HG03097 (cell line): ENCODE results near the gene RSPH1.

Source experiments
- ATAC-seq: cut with Tn5 transposase; IDR thresholded peaks from one replicate; pipeline ENCODE4 v1.9.1; 2021; ENCODE audit not compliant: unreplicated experiment, low FRiP score

Gene RSPH1

DNA sequence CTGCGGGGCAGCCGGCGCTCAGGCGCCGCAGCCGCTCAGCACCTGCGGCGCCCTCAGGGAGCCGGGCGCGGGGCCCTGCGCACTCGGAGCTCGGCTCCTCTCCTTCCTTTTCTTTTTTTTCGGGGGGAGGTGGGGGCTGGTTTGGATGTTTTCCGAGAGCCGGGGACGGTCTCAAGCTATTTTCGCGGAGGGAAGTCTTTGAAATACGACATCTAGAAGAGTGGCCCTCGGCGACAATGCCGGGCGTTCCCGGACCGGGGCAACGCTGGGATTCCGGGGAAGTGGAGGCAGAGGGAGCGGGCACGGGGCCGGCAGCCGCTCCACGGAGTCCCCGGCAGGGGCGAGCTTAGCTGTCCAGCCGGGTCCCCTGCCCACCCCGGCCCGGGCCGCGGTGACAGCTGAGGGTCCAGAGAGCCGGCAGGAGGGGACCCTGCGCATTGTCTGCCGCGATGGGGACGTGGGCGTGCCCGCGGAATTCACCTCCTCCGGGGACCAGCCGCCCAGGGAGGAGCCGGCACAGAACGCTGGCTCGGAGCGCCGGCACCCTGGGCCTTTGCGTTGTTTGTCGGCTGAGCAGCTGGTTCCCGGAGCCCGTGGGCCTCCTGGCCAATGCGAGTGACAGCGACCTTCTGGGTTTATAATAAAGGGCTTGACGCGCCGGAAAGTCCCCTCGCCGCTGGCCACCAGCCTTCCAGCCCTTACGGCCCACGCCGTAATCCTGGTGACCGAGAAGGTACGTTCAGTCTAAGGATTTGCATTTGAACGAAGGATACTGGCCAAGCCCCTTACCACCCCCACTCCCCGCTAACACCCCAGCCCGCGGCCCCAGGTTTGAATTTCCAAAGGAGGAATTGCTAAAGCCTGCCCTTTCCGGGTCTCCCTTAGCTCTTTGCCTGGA, 18.2 kb upstream of the RSPH1 start:
- no peak for ATAC-seq

DNA sequence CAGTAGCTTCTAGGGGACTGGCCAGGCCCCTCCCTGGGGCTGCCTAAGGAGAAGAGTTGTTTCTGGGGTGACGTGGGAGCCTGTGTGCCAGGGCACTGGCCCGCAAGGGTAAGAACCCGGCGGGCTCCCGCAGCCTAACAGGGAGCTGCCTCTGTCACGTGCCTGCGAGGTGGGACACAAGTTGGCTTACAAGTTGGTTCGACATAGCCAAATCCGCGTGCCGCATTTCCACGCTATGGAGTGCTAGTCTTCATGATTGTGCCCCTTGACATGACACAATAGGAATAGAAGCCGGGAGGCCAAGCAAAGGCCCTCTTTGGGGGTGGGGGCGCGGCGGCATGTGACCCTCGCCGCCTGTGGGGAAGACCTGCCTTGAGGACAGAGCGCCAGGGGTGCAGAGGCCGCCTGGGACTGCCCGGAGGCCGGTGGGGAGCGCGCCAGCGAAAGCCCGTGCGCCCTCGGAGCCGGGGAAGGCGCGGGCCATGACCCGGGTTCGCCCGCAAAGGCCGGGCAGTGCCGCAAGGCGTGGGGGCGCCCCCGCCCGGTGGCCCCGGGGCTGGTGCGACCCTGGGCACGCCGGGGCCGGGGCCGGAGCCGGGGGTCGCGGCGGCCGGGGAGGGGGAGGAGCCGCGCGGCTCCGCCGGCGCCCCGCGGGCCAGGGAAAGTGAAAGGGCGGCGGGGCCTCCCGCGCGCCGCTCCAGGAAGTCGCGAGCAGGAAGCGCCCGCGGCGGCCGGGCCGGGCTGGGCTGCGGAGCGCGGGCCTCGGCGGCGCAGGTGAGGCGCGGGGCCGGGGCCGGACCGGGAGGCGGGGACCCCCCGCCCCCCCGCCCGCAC, 17.3 kb upstream of the RSPH1 start, which contains the start of gene SLC37A1:
Gene SLC37A1 (plus strand): TSS at position 702 of the 834 bp plus-strand sequence. CDS start 4,603 bp downstream, outside the sequence.
- ATAC-seq, result peak; percentile 50

DNA sequence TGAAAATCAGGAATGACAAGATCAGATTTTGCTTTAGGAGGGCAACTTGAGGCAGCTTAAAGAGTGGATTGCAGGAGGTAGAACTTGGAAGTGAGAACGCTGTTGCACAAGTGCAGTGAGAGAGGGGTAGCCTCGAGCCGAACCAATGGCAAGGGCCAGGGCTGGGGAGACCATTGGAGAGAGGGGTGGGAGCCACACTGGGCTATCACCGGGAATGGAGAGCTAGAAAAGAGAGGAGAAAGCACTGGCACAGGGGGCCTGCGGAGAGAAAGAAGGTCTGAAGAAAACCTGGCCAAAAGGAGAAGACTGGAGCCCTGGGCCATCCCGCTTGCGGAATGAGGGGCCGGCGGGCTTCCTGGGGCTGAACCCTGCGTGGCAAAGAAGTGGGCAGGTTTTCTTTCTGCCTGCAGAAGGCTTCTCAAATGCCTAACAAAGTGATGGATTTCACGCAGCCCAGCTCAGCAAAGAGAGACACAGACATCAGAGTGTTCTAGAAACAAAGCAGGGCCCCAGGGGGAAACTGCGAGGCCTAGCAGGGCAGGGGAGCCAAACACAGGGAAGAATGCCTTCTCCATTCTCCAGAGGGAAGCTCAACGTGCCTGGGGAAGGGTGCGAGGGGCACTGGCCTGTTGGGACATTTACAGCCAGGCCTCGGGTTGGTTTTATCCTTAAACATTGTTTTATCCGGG, 16.5 kb upstream of the RSPH1 start:
- ATAC-seq, result no peak

DNA sequence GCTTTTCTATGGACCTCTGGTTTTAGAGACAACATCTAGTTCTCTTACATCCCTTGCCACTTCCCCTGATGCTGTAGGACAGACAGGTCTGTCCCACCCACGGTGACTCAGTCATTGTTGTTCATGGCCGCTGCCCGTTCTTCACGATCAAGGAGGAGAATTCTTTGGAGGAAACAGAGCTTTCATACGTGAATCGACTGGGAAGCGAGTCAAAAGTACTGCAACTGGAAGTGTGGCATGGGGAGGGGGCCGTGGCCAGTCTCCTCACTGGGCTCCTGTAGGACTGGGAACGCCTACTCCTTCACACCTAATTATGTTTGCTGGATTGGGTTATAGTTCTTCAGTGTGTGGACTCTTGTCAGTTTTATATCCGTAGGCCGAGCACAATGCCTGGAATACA, 13.2 kb upstream of the RSPH1 start:
- ATAC-seq, result no peak

DNA sequence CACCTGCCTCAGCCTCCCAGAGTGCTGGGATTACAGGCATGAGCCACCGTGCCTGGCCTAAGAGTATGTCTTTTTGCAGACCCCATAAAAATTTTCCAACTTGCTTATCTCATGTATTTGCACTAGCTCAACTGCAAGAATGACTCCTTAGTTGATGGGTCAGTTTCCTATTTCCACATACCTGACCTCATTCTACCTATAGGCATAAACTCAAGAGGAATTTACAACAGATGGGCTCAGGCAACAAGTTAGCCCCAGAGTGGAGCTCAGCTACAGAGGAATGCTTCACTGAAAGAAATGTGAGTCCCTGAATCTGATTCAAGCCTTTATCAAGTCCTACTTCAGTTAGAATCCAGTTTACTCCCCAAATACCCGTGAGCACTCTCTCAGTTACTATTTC, 12.3 kb upstream of the RSPH1 start:
- ATAC-seq, result no peak

DNA sequence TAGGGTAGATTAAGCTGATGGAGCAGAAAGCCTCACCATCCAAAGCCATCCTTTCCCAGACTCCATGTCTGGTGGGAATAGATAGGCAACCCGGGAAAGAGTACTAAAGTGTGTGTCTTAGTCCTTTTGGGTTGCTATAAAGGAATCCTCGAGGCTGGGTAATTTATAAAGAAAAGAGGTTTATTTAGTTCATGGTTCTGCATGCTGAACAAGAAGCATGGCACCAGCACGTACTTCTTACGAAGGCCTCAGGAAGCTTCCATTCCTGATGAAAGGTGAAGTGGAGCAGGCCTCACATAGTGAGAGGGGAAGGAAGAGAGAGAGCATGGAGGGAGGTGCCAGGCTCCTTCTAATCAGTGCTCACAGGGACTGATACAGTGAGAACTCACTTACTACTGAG, 11.4 kb upstream of the RSPH1 start:
- ATAC-seq, result no peak

DNA sequence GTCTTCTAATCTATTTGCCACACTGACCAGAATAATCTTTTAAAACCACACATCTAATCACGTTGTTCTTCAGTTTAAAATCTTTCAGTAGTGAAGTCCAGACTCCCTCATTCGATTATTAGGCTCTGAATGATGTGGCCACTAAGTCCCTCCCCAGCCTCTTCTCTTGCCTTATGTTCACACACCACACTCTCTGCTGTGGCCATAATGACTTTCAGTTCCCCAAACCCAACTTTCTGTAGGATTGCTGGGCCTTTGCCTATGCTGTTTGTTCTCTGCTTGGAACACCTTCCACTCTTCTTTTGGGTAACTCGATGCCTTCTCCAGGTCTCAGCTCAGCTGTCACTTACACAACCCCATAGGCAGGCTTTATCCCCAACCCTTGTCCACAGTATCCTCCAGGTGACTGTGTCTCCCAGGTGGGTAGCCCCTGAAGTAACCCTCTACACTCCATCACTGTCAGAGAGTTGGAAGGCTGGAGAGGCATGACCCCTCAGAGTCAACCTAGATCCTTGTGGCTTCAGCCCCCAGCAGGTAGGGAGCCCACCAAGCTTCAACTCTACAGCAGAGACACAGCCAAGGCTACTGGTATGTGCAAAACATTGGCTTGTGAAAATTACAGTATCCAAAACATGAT, 9.2 kb upstream of the RSPH1 start:
- peak; percentile 67 for ATAC-seq

DNA sequence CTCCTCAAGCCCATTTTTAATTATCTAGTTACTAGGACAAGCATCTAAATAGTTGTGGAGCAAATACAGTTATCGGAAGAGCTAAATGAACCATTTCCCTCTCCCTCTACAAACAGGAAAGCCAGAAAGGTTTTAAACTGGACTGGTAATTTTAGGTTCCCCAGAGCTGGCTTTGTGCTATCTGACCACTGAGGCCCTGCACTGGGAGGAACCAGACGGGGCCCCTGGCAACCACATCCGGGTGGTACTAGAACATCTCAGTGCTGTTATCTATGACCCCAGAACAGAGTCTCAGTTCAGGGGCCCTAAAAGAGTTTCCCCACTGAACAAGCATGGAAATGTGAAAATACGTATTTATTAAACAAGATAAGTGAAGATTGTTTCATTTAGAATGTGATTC, 7.7 kb upstream of the RSPH1 start:
- ATAC-seq, result no peak

DNA sequence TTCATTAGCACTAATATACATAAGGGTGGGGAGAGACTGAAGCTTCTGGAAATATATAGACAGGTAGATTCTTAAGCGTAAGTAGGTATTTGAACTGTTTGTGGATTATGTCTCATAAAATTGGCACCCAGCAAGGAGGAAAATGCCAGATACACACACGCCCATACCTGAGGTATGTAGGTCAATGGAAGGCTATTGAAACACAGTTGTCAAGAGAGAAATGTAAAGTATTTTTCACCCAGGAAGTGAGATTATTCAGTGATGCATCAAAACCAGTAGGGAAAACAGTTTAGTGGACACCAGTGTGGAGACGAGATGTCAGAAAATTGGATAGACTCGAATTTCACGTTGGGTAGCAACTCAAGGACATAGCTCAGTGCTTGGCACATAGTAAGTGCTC, 4.7 kb upstream of the RSPH1 start:
- no peak for ATAC-seq

DNA sequence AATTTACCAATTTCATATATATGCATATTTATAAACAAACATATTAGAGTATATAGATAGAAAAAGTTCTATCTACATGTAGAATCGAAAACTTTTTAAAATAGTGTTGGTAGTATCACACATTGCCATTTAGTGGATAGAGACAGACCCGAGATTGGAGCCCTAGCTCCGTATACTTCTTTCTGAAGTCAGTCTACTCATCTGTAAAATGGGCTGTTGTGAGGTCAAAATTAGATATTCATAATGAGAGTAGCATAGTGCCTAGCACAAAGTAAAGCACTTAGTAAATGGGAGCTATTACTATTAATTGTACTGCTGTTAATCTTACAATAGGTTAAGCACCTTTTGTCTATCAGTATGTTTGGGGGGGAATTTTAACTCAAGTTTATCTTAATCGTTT, 4.2 kb upstream of the RSPH1 start:
- ATAC-seq, result no peak

DNA sequence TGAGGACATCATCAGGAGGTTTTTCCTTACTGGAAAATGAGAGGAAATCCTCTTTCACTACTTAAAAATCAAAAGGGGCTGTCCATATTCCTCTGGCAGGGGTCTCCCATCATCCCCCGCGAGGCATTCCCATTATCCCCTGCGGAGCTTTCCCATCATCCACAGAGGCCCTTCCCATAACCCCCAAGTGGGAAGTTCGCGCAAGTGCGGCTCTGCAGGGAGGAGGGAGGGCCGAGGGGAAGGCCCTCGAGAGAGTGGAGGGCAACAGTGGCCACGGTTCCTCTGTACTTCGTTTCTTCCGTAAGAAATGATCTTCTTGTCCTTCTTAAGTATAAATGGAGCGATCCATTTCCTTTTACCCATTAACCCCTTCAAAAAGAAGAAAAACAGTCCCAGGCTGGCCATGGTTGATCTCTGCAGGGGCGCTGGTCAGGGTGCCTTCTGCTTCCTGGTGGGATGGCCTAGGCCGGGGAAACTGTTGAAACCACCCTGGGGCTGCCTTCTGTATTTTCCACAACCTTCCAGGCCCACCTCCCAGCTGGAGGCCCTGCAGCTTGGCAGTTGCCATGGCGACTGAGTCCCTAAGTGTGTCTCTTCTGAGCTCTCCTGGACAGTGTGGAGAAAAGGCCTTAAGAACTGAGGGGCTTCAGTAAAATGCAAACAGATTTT, 3.6 kb upstream of the RSPH1 start:
- no peak for ATAC-seq

DNA sequence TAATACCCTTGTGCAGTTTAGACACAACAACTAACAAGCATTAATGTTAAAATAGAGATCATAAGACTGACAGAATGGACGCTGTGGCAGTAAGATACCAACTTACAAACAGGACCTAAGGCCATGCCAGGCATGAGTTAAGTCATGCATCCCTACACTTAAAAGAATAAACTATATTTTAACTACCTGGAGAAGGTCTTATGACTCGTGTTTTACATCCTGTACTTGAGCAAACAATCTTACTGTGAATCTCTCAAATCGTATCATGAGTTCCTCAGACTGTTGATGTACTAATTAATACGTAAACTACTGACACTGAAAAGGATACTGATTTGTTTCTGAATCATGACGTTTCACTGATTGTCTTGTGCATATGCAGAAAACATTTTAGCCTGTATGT, 2.0 kb upstream of the RSPH1 start:
- no peak for ATAC-seq

DNA sequence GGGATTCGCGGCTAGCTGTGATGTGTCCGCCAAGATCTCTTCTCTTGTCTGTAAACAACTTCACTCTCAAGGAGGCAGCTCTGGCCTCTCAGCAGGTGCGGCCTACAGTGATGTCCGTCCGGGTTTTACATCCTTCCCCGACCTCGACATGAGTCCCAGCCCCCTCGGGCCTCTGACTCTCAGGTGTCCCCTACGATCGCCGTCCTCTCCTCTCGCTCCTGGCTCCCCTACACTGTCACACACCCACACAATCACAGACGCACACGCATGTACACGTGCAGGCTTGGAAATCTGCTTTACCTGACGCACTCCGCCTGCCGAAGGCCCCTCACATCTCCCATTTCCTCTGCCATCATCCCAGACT, 797 bp upstream of the RSPH1 start:
- no peak for ATAC-seq

DNA sequence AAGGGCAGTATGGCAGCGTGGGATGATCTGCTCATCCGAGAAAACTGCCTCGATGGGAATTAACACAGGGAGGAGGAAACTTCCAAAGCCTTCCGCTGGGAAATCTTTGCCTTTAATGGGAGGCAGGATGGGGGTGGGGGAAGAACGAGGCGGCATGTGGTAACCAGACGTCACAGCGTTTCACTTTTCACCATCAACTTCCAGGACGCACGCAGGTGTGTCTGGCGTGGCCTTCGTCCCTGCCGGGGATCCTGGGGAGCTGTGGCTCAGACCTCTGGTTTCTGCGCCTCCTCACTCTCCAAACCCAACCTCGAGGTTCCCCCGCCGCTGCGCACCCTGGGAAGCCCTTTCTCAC, 282 bp downstream of the RSPH1 start:
- peak; percentile 10 for ATAC-seq

DNA sequence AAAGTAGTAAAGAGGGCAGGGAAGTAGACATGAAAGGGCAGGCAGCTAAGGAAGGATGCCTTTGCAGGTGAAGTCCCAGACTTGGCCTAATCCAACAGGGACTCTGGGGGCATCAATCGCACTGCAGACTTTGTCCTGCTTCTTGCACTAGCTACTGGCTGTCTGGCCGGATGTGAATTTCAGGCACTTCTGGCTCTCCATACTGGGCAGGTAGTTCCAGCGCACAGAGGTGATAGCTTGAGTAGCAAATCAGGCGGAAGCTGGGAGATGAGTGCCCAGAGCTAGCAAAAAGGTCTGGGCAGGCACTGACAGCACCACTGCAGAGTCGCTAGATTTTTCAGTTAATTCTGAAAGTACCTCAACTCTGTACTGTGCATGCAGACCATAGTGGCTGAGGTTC, 997 bp downstream of the RSPH1 start:
- ATAC-seq, result no peak

DNA sequence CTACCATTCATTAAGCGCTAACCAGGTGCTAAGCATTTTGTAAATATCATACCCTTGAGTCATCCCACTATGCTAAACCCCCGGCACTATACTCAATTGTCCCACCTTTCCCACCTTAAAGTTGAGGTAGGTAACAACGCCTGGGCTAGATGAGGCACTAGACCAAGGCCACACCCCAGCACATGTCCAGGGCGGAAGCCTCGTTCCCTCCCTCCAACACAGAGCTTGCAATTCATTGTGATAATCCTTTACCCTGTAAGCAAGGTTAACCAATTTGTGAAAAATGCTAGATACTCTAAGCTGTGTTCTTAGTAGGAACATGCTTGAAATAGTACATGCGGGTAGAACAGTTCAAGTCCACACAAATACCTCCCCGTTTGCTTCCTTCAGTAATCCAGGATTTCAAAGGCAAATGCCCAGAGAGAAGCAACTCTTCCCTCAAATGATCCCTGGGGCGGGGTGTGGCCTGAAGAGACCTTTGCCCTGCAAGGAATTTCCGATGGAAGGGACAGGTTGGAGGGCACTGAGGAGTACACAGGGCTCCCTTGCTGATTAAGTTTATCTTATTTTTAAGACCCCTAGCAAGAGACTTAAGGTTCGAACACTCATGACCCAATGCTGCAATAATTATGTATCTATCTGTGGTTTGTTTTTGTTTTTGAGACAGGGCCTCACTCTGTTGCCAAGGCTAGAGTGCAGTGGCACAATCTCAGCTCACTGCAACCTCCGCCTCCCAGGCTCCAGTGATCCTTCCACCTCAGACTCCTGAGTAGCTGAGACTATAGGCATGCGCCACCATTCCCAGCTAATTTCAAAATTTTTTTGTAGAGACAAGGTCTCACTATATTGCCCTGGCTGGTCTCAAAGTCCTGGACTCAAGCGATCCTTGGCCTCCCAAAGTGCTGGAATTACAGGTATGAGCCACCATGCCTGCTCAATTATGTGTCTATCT, 2.6 kb downstream of the RSPH1 start:
- ATAC-seq, result no peak

DNA sequence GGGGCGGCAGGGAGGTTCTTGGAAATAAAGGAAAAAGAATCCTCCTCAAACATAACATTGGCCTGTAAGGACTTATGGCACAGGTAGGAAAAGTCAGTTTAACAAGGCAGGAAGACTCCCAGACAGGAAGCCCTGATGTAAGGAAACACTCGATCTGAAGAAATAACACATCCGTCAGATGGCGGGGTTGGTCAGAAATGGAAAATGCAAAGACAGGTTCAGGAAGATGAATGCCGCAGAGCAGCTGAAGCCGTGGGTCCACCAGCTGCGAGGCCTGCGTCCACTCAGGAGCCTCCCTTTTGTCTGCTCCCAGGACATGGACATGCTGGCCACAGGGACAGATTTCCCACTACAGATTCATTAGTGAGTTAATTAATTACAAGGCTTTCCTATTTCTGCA, 3.8 kb downstream of the RSPH1 start:
- ATAC-seq, result no peak

DNA sequence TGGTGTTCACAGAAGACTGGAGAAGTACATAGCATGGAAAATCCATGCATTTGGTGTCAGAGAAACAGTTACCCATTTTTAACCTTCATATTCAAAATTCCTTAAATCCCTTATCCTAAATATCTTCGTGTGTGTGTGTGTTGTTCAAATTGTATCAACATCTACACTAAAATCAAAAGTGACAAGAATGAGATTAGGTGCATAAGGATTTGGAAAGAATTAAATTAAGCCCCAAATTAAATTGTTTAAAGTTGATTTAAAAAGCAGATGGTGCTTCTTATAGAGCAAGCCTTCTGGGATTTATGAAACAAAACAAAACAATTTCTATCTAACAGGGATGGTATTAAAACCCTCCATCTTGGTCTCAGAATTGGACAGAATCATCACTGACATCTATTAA, 4.7 kb downstream of the RSPH1 start:
- no peak for ATAC-seq

DNA sequence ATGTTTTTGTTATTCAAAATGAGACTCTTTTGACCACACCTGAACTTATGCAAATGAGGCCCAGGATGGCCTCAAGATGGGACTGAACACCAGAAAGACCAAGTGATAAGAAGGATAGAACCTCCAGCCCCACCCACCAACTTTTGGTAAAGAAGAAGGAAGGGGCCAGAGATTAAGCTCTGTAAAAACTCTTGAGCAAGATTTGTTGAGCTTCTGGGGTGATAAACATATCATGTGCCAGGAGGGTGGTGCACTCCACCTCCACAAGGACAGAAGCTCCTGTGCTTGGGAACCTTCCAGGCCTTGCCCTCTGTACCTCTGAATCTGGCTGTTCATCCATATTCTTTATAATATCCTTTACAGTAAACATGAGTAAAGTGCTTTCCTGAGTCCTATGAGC, 5.3 kb downstream of the RSPH1 start:
- ATAC-seq, result no peak
